SK-N-DZ (cell line): ENCODE data around the gene MACROD1.

Experiments
- DNase-seq: peaks from one replicate; pipeline ENCODE4 v3.0.0-alpha.2; 2015; ENCODE audit warnings: low spot score

The MACROD1 gene

GRCh38 chr11:64113462-64113780 is 52.5 kb downstream of the MACROD1 start:
- no peak for DNase-seq

- no peak for DNase-seq
Measured at GRCh38 chr11:64112771-64113461, 53.0 kb downstream of the MACROD1 start.

- no peak for DNase-seq
Measured at GRCh38 chr11:64110465-64111375, 55.2 kb downstream of the MACROD1 start.

- no peak for DNase-seq
Measured at GRCh38 chr11:64109332-64109731, 56.6 kb downstream of the MACROD1 start.

GRCh38 chr11:64107303-64107702 is 58.6 kb downstream of the MACROD1 start:
- no peak for DNase-seq

- no peak for DNase-seq
Measured at GRCh38 chr11:64104632-64105031, 61.3 kb downstream of the MACROD1 start.

GRCh38 chr11:64103277-64103985 is 62.5 kb downstream of the MACROD1 start:
- peak; percentile 43 for DNase-seq

- DNase-seq, result no peak
Measured at GRCh38 chr11:64102005-64102738, 63.7 kb downstream of the MACROD1 start.

GRCh38 chr11:64101461-64101860 is 64.5 kb downstream of the MACROD1 start:
- no peak for DNase-seq

- no peak for DNase-seq
Measured at GRCh38 chr11:64100782-64101353, 65.0 kb downstream of the MACROD1 start.

GRCh38 chr11:64100360-64100759 is 65.6 kb downstream of the MACROD1 start:
- DNase-seq, result no peak

- DNase-seq, result no peak
Measured at GRCh38 chr11:64099436-64099835, 66.5 kb downstream of the MACROD1 start.

- DNase-seq, result no peak
Measured at GRCh38 chr11:64098318-64098831, 67.5 kb downstream of the MACROD1 start.

GRCh38 chr11:64097468-64098317 is 68.2 kb downstream of the MACROD1 start:
- DNase-seq, result no peak

GRCh38 chr11:64096835-64097234 is 69.1 kb downstream of the MACROD1 start:
- no peak for DNase-seq

GRCh38 chr11:64095949-64096348 is 70.0 kb downstream of the MACROD1 start:
- no peak for DNase-seq

- no peak for DNase-seq
Measured at GRCh38 chr11:64095273-64095817, 70.6 kb downstream of the MACROD1 start.

- DNase-seq, result no peak
Measured at GRCh38 chr11:64094463-64095260, 71.3 kb downstream of the MACROD1 start.
